Testis (tissue), 3 donors: ENCODE measurements around the gene CBFA2T3. TPM values are rescaled to one million over a fixed set of nuclear protein-coding genes. Genes with fewer than 3 reads are reported as not detected.

Experiments
- DNase-seq: peaks from one replicate; pipeline ENCODE4 v3.0.0-alpha.2; 2019
- H3K27ac ChIP-seq, 2 donors: fragments of 200-600 bp; sonication (generic); one replicate each; pipeline ENCODE4 v1.5.1; 2019
- H3K27me3 ChIP-seq: fragments of 200-600 bp; sonication (generic); one replicate; pipeline ENCODE4 v1.5.1; 2019
- H3K36me3 ChIP-seq: fragments of 200-600 bp; sonication (generic); one replicate; pipeline ENCODE4 v1.5.1; 2017; ENCODE audit warnings: low read depth; ENCODE audit errors: missing control alignments
- H3K4me1 ChIP-seq: fragments of 200-600 bp; sonication (generic); one replicate; pipeline ENCODE4 v1.5.1; 2019
- H3K4me3 ChIP-seq, 2 donors: fragments of 200-600 bp; sonication (generic); one replicate each; pipeline ENCODE4 v1.5.1; 2017 to 2019
- H3K9me3 ChIP-seq: fragments of 200-600 bp; sonication (generic); one replicate; pipeline ENCODE4 v1.5.1; 2017
- POLR2A ChIP-seq: fragments of 450-650 bp; IDR thresholded peaks from one replicate; pipeline ENCODE4 v1.6.1; 2017; ENCODE audit warnings: antibody characterized with exemption, mild to moderate bottlenecking, moderate library complexity
- WGBS, 2 donors: methylation state at CpG; one replicate each; pipeline ENCODE4 v1.1.5; 2018; 5-methylcytosine and 5-hydroxymethylcytosine counted together
- intact Hi-C: fragments of 100-400 bp; cut with DNase I; formaldehyde crosslinking; loops from one replicate; pipeline ENCODE4 v1.15.1; 2023; ENCODE audit warnings: low total_unique reads
- polyA plus RNA-seq: library from polyadenylated mRNA; stranded (reverse); fragments of 350-450 nt; fragmentation: Illumina TruSeq; extraction: RNeasy Lipid Tissue Mini Kit (QIAGEN cat#74804); gene quantifications from one replicate; pipeline ENCODE4 v1.2.3, GENCODE V29; 2014; ENCODE audit warnings: low read depth, low replicate concordance; ENCODE audit not compliant: insufficient read depth
- total RNA-seq, 2 donors: library from RNA; depleted of rRNA; stranded (reverse); fragments of >200 nt; gene quantifications; one replicate each; pipeline ENCODE4 v1.2.3, GENCODE V29; 2016
- TF ChIP-seq, protein P1 (sequence below), 3 experiments: fragments of 450-650 bp in 2 of 3; fragments of 200-600 bp in 1 of 3; sonication (generic) in 1 of 3; IDR thresholded peaks; one replicate each; pipeline ENCODE4 v1.5.1; 2016 to 2019; ENCODE audit warnings: antibody characterized with exemption in 3 of 3, mild to moderate bottlenecking in 2 of 3, moderate library complexity in 1 of 3

The CBFA2T3 gene
- total and polyA plus RNA-seq, 3 donors from 2014 or later, result 7.1 to 11.9 (median 9.2) TPM

DNA sequence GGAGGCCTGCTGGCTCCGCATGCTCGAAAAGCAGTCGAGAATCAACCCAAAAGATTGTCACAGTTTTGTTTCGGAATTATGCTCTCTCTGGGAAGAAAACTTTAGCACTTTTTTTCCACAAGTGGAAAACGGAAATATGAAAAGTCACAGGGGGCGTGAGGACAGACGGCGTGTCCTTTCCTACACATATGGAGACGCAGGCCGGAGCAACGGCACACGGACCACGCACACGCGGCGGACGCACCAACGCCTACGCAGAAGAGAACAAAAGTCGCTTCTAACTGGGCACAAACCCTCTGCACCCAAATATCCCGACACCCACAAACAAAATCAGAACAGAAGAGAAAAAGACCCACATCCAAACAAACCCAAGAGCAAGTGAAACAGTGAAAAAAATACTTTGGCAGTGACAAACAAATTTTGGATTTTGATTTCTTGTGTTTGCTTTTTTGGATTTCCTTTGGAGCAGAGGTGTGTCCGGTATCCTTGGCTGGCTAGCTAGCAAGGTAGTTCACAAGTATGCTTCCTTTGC is 101.2 kb downstream of the CBFA2T3 start:
- DNase-seq, result no peak
- H3K36me3 ChIP-seq, result no peaks in the 10 kb centered on the region
- no peak overlapping the region for H3K27ac ChIP-seq
- WGBS, 2 donors, result 91 to 94% methylated on average over 22 of the region's 22 CpGs
- peaks cover 4% of the 10 kb centered on the region for H3K4me1 ChIP-seq
- intact Hi-C loops, result no loop called here
- H3K27me3 ChIP-seq, result no peaks in the 10 kb centered on the region
- no peak overlapping the region for H3K4me3 ChIP-seq
- no peaks in the 10 kb centered on the region for H3K9me3 ChIP-seq
- TF ChIP-seq POLR2A, result no peak

DNA sequence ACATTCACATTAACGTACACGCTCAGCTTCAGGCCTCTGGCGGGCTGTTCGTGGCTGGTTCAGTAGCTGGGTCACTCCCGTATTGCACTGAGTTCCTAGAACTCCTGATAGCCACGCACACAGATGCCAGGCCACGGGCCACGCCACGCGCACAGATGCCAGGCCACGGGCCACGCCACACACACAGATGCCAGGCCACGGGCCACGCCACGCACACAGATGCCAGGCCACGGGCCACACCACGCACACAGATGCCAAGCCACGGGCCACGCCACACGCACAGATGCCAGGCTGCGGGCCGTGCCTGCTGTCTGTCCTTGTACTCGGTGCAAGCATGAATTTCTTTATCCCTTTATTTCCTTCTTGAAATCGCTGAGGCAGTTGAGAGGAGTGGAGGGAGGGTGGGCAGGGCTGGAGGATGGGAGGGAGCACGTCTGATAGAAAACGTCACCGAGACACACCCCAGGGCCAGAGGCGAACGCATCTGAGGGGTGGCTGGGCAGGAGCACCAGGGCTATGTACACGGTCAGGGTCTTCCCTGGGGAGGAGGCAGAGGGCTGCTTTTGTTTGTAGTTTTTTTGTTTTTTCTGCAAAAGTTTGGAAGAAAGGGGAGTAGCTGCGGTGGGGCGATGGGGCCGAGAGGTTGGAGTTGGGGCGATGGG is 101.9 kb downstream of the CBFA2T3 start:
- TF ChIP-seq POLR2A, result no peak
- TF ChIP-seq, protein P1, sequence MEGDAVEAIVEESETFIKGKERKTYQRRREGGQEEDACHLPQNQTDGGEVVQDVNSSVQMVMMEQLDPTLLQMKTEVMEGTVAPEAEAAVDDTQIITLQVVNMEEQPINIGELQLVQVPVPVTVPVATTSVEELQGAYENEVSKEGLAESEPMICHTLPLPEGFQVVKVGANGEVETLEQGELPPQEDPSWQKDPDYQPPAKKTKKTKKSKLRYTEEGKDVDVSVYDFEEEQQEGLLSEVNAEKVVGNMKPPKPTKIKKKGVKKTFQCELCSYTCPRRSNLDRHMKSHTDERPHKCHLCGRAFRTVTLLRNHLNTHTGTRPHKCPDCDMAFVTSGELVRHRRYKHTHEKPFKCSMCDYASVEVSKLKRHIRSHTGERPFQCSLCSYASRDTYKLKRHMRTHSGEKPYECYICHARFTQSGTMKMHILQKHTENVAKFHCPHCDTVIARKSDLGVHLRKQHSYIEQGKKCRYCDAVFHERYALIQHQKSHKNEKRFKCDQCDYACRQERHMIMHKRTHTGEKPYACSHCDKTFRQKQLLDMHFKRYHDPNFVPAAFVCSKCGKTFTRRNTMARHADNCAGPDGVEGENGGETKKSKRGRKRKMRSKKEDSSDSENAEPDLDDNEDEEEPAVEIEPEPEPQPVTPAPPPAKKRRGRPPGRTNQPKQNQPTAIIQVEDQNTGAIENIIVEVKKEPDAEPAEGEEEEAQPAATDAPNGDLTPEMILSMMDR (IDR thresholded peaks at IDR 0.05), result no peak
- WGBS, 2 donors, result 90 to 91% methylated on average over 34 of the region's 34 CpGs
- no peak for DNase-seq
- H3K27me3 ChIP-seq, result no peaks in the 10 kb centered on the region
- no peak overlapping the region for H3K4me3 ChIP-seq
- H3K36me3 ChIP-seq, result no peaks in the 10 kb centered on the region
- no peaks in the 10 kb centered on the region for H3K9me3 ChIP-seq
- intact Hi-C loops, result no loop called here
- H3K4me1 ChIP-seq, result peaks cover 4% of the 10 kb centered on the region
- H3K27ac ChIP-seq, result no peak overlapping the region

DNA sequence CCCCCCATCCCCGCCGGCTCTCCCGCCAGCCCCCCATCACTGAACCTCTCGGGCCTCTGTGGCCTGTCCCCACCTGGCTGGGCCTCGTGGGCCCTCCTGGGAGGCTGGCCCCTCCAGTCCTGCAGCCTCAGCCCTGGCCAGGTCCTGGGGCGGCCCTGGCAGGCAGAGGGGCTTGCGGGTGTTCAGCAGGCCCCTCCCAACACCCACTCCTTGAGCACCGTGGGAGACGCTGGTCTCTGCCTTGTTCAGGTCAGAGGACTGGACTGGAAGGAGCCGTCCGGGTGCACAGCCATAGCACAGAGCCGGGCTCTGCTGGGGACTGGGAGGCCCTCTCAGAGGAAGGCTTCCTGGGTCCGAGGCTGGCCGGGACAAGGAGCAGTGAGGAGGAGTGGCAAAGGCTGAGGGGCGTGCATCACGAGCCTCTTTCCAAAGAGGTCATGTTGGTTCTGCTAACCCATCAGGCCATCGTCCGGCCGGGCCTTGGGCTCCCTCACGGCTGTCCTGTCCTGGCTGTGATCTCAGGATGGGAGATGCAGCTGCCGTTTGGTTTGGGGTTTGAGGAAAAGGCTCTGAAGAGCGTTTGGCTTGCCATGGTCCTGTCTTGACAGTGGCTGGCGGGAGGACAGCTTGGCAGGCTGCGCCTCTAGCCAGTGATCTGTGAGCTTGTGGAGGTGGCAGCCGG is 104.2 kb downstream of the CBFA2T3 start:
- H3K4me3 ChIP-seq, result no peak overlapping the region
- no peaks in the 10 kb centered on the region for H3K36me3 ChIP-seq
- WGBS, 2 donors, result 85 to 86% methylated on average over 16 to 25 of the region's 25 CpGs
- H3K27ac ChIP-seq, result no peak overlapping the region
- TF ChIP-seq POLR2A, result no peak
- TF ChIP-seq, protein P1 (IDR thresholded peaks at IDR 0.05), result no peak
- no peaks in the 10 kb centered on the region for H3K27me3 ChIP-seq
- intact Hi-C loops, result no loop called here
- H3K4me1 ChIP-seq, result peaks cover 4% of the 10 kb centered on the region
- no peaks in the 10 kb centered on the region for H3K9me3 ChIP-seq
- DNase-seq, result no peak

DNA sequence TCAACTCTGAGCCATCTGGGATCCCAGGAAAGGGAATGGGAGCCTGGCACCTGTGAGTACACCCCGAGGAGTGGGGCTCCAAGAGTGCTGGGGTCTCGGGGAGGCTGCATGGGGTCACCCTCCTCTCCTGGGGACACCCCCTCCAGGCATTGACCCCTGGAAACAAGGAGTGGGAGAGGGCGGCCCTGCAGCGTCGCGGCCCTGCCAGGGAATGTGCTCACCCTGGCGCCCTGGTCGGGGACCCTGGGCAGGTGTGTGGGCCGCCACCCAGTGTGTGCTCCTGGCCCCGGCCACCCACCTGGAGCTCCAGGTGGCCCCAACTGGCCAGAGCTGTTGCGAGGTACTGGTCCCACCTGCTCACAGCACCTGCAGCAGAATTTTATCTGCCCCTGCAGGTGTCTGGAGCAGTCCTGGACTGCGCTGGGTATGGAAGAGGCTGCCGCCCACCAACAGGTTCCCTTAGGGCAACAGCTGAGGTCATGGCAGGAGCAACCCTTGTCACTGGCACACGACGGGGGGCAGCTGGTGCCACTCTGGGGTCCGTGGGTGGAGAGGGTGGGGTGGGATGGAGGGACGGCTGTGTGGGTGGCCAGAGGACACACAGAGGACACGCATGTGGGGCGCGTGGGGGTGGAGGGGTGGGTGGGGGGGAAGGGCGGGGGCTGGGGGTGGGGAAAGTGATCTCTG is 105.1 kb downstream of the CBFA2T3 start:
- TF ChIP-seq, protein P1 (IDR thresholded peaks at IDR 0.05), result no peak
- no peak for TF ChIP-seq POLR2A
- H3K36me3 ChIP-seq, result no peaks in the 10 kb centered on the region
- 87 to 95% methylated on average over 10 to 21 of the region's 21 CpGs for WGBS, 2 donors
- no peak overlapping the region for H3K4me3 ChIP-seq
- no peak overlapping the region for H3K27ac ChIP-seq
- DNase-seq, result no peak
- no peaks in the 10 kb centered on the region for H3K27me3 ChIP-seq
- intact Hi-C loops, result no loop called here
- no peaks in the 10 kb centered on the region for H3K9me3 ChIP-seq
- peaks cover 4% of the 10 kb centered on the region for H3K4me1 ChIP-seq

DNA sequence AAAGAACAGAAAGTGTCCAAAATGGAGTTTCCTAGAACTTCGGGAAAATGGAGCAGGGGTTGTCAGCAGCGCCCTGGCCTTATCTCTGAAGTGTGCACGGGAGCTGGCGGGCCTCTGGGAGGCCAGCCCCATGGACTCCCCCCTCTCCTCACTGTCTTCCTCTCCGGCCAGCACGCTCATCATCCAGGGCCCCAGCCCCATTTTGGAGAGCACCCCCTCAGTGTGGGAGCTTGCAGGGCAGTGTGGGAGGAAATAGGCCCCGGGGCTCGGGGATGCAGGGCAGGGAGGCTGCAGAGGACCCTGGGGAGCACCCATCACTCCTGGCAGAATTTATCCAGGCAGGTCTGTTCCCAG is 105.7 kb downstream of the CBFA2T3 start:
- DNase-seq, result no peak
- no peaks in the 10 kb centered on the region for H3K27me3 ChIP-seq
- no peak overlapping the region for H3K27ac ChIP-seq
- WGBS, 2 donors, result 39 to 45% methylated on average over 2 to 8 of the region's 8 CpGs
- no peak for TF ChIP-seq POLR2A
- TF ChIP-seq, protein P1 (IDR thresholded peaks at IDR 0.05), result no peak
- H3K36me3 ChIP-seq, result no peaks in the 10 kb centered on the region
- no peak overlapping the region for H3K4me3 ChIP-seq
- intact Hi-C loops, result no loop called here
- H3K4me1 ChIP-seq, result peaks cover 4% of the 10 kb centered on the region
- H3K9me3 ChIP-seq, result no peaks in the 10 kb centered on the region
